ENCODE data around the gene SLIT3. TPM values are rescaled to one million over a fixed set of nuclear protein-coding genes. Genes with fewer than 3 reads are reported as not detected.

The SLIT3 gene
- total and polyA plus RNA-seq, 2 donors (not counting 3 experiments of a cell fraction or from before 2014, with no cell fraction given): 0.90 to 1.0 TPM

- H3K9ac ChIP-seq (replicated peaks; ENCODE audit: extremely low read depth, insufficient read depth, low read length): no peak overlapping the region
- H3K79me2 ChIP-seq (ENCODE audit: control insufficient read depth, insufficient read depth, low read length): no peaks in the 10 kb centered on the region
- dilution Hi-C loops (cut with MboI; ENCODE audit: extremely low pct_ligation_motif_present, low sequenced_read_pairs): no loop called here
- ChIA-PET POLR2A (no interaction called here), CTCF (interaction anchor here (1.7 to 1.8 kb wide), 2 partner anchors 14 to 544 kb away, joined by 3 to 6 read pairs; no protein-coding TSS in a partner anchor)
- no peak for TF ChIP-seq MAX (IDR thresholded peaks at IDR 0.05; ENCODE audit: insufficient read depth, insufficient read length)
- no peak for TF ChIP-seq POLR2A (IDR thresholded peaks at IDR 0.05; ENCODE audit: low read depth, low read length)
- no peak for TF ChIP-seq EZH2 (IDR thresholded peaks at IDR 0.05; ENCODE audit: borderline replicate concordance, low read depth, low read length, severe bottlenecking)
- TF ChIP-seq POLR2AphosphoS5 (IDR thresholded peaks at IDR 0.05; ENCODE audit: insufficient read depth, low read depth, low read length): no peak
- TF ChIP-seq CTCF (IDR thresholded peaks at IDR 0.05; ENCODE audit: extremely low read depth in 1 of 2, insufficient read depth in 1 of 2, low read depth in 1 of 2, low read length in 2 of 2): no peak
- TF ChIP-seq GATA2 (IDR thresholded peaks at IDR 0.05; ENCODE audit: insufficient read depth, insufficient read length, low read depth, low read length): no peak
- no peak for TF ChIP-seq MYC (IDR thresholded peaks at IDR 0.05; ENCODE audit: low read depth, low read length)
- TF ChIP-seq FOS (IDR thresholded peaks at IDR 0.05; ENCODE audit: borderline replicate concordance, insufficient read depth, low read length): no peak
- TF ChIP-seq JUN (IDR thresholded peaks at IDR 0.05; ENCODE audit: borderline replicate concordance, insufficient read depth, insufficient read length, low read depth): no peak
- no peaks in the 10 kb centered on the region for H3K36me3 ChIP-seq (ENCODE audit: control insufficient read depth in 2 of 2, extremely low read depth in 1 of 2, insufficient read depth in 2 of 2, low read length in 2 of 2)
- no peaks in the 10 kb centered on the region for H4K20me1 ChIP-seq (replicated peaks; ENCODE audit: control insufficient read depth, extremely low read depth, insufficient read depth, low read length)
- H3K9me3 ChIP-seq (replicated peaks; ENCODE audit: control insufficient read depth, insufficient read depth, low read length): no peaks in the 10 kb centered on the region
- BruUV-seq (replicated peaks): no TSS peak
- H3K27ac ChIP-seq (ENCODE audit: insufficient read depth, low read depth, low read length): no peak overlapping the region
- intact Hi-C loops (cut with micrococcal nuclease): no loop called here
- H3K4me1 ChIP-seq (ENCODE audit: control insufficient read depth, extremely low read depth, insufficient read depth, low read length): no peaks in the 10 kb centered on the region
- no peak for DNase-seq (ENCODE audit: low read depth, low spot score)
- H3K4me3 ChIP-seq (replicated peaks in 1 of 3; ENCODE audit: insufficient read depth in 1 of 3, low read depth in 1 of 3, low read length in 3 of 3): no peak overlapping the region
- H3K27me3 ChIP-seq (ENCODE audit: control insufficient read depth in 2 of 2, insufficient read depth in 2 of 2, low read length in 2 of 2): peaks cover 2 to 3% of the 10 kb centered on the region in 2 experiments
- no peak overlapping the region for H2AFZ ChIP-seq (ENCODE audit: low read depth, low read length)
- H3K9me1 ChIP-seq (replicated peaks; ENCODE audit: control insufficient read depth, extremely low read depth, insufficient read depth, low read length): no peaks in the 10 kb centered on the region
- FAIRE-seq: no peak
- H3K4me2 ChIP-seq (ENCODE audit: insufficient read depth, low read length): no peak overlapping the region
Observed at GRCh38 chr5:169004551-169004950, 296.4 kb downstream of the SLIT3 start.
